Keratinocyte (primary cell): ENCODE results near the gene SELENOF.

Experiments
- EZH2 ChIP-seq: IDR thresholded peaks from one replicate; pipeline ENCODE4 v1.6.1; 2012; ENCODE audit warnings: inconsistent platforms, mild to moderate bottlenecking, low read length, moderate library complexity
- TF ChIP-seq, protein P1 (sequence below), 3 experiments: IDR thresholded peaks in 1 of 3; conservative IDR thresholded peaks in 1 of 3; optimal IDR thresholded peaks in 1 of 3; 2 replicates in 2 of 3; 3 replicates in 1 of 3; pipeline versions ENCODE3 to v1.5.1; 2011; ENCODE audit warnings: low read length in 3 of 3, mild to moderate bottlenecking in 3 of 3, moderate library complexity in 2 of 3, control low read depth in 1 of 3, inconsistent platforms in 1 of 3; ENCODE audit not compliant: insufficient read depth in 2 of 3; ENCODE audit errors: extremely low read depth in 1 of 3

DNA sequence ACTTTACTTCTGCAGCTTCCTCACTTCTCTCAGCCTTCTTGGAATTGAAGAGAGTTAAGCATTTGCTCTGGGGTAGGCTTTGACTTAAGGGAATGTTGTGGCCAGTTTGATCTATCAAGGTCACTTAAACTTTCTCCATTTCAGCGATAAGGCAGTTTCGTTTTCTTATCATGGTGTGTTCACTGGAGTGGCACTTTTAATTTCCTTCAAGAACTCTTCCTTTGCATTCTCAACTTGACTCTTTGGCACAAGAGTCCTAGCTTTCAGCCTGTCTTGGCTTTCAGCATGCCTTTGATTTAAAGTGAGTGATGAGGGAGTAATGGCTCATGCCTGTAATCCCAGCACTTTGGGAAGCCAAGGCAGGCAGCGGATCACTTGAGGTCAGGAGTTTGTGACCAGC is 39.2 kb upstream of the SELENOF start:
- TF ChIP-seq EZH2, result no peak
- TF ChIP-seq, protein P1, sequence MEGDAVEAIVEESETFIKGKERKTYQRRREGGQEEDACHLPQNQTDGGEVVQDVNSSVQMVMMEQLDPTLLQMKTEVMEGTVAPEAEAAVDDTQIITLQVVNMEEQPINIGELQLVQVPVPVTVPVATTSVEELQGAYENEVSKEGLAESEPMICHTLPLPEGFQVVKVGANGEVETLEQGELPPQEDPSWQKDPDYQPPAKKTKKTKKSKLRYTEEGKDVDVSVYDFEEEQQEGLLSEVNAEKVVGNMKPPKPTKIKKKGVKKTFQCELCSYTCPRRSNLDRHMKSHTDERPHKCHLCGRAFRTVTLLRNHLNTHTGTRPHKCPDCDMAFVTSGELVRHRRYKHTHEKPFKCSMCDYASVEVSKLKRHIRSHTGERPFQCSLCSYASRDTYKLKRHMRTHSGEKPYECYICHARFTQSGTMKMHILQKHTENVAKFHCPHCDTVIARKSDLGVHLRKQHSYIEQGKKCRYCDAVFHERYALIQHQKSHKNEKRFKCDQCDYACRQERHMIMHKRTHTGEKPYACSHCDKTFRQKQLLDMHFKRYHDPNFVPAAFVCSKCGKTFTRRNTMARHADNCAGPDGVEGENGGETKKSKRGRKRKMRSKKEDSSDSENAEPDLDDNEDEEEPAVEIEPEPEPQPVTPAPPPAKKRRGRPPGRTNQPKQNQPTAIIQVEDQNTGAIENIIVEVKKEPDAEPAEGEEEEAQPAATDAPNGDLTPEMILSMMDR (optimal IDR thresholded peaks at IDR 0.05 in 1 of 3, IDR thresholded peaks at IDR 0.05 in 1 of 3, conservative IDR thresholded peaks at IDR 0.05 in 1 of 3; ENCODE audit: extremely low read depth in 1 of 3, insufficient read depth in 2 of 3, low read length in 3 of 3), result no peak
